Ureter (tissue), 1 donor: ENCODE results near the gene TNFRSF9. TPM values are rescaled to one million over a fixed set of nuclear protein-coding genes. Genes with fewer than 3 reads are reported as not detected.
"Not testable (repeated sequence)": the region's sequence is repeated elsewhere in the genome, so short reads cannot be mapped to it uniquely, and the experiment has no call there.

ENCODE experiments used
- DNase-seq: peaks from one replicate; pipeline ENCODE4 v3.0.0-alpha.2; 2020; ENCODE audit warnings: low spot score
- total RNA-seq: library from RNA; stranded (reverse); gene quantifications from one replicate; pipeline ENCODE4 v1.2.4, GENCODE V29; 2023
- donor health status: DM: yes; HTN: yes; CAD: no.

The TNFRSF9 gene
- total RNA-seq, 1 donor from 2014 or later = 0.18 TPM

DNA sequence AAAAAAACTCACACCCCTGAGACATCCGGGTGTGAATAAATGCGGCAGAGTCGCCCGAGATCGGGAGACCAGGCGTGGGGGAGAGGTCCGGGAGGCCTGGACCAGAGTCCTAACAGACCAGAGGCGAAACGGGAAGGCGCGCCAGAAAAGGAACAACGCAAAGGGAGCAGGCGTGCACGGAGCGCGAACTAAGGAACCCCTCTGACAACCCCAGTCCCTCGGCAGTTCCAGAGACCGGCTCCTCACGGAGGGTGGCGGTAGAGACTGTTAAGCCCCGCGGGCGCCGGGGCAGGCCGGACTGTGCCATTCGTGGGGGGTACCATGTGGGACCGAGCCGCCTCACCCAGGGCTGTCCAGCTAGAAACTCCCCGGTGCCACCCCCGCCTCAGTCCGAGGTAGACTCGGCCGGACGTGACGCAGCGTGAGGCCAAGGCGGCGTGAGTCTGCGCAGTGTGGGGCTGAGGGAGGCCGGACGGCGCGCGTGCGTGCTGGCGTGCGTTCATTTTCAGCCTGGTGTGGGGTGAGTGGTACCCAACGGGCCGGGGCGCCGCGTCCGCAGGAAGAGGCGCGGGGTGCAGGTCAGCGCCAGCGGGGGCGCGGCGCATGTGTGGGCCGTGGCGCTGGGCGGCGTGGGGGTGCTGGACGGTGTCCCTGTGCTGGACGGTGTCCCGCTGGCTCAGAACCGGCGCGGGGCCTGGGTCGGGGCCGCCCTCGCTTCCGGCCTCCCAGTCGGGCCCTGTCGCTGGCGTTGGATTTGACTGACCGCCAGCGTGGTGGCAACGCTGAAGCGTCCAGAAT, 20.8 kb upstream of the TNFRSF9 start, which contains the start of gene PARK7:
Gene PARK7, plus strand, starts transcription at position 496 of the 798 bp plus-strand sequence. CDS start 1,075 bp downstream, outside the sequence.
- DNase-seq = peak; percentile 99

DNA sequence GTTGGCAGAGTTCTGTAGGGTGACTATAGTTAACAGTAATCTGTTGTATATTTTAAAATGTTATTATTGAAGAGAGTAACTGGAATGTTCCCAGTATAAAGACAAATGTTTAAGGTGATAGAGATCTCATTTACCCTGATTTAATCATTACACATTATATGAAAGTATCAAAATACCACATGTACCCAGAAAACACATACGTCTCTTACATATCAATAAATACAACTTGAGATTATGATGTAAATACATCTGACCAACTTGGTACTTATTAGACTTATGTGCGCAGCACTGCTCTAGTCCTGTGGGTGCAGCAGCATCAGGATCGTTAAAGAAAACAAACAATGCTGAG, 20.2 kb upstream of the TNFRSF9 start:
- DNase-seq = no peak

DNA sequence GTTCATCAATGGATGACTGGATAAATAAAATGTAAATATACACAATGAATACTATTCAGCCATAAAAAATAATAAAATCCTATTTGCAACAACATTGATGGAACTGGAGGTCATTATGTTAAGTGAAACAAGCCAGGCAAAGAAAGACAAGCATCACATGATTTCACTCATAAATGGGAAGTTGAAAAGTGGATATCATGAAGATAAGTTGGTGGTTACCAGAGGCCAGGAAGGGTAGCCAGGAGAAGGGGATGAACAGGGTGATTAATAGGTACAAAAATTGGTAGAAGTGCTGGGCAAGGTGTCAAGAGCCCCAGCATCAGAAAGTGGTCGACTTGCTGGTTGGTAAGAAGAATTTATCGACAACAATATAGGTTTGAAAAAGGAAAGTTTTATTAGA, 19.5 kb upstream of the TNFRSF9 start:
- no peak for DNase-seq

DNA sequence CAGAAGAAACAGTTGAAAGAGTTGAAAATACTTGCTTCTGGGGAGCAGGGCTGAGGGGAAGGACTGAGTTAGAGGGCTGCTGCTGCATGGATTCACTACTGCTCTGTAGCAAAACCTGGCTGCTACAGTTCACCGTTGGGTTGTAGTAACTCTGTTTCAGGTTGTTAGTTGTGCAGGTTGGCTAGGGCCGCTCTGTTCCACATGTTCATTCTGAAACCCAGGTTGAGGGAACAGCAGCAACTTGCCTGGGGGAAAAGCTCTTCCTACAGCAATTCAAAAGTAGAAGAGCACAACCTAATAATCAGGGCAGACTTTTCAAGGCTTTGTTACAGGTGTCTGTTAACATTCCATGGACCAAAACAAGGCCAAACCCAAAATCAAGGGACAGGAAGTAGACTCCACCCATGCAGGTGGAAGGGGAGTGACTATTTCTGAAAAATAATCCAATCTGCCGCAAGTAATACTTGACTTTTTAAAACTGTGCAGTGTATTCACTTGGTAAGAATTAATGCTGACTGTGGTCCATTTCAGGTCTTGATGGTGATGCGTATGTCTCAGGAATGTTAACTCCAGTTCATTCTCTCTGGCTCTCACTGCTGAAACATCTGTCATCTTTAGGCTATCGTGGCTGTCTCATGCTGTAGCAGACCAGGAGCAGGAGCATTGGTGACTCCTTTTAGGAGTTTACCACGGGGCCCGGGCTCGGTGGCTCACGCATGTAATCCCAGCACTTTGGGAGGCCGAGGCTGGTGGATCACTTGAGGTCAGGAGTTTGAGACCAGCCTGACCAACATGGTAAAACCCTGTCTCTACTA, 15.8 kb upstream of the TNFRSF9 start:
- no peak for DNase-seq

DNA sequence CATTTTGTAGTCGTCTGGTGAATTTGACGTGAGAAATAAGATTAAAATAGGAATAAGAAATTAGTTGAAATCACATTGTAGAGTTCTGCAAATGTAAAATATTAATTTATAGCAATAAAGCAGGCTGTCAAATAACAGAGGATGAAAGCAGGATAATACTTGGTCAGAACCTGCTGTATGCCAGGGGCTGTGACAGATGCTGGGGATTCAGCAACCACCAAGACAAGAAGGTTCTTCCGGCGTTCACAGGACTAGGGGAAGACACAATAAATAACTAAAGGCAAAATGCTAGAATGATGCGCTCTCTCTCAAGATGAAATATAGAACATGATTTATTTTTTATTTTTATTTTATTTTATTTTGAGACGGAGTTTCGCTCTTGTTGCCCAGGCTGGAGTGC, 14.0 kb upstream of the TNFRSF9 start:
- no peak for DNase-seq

DNA sequence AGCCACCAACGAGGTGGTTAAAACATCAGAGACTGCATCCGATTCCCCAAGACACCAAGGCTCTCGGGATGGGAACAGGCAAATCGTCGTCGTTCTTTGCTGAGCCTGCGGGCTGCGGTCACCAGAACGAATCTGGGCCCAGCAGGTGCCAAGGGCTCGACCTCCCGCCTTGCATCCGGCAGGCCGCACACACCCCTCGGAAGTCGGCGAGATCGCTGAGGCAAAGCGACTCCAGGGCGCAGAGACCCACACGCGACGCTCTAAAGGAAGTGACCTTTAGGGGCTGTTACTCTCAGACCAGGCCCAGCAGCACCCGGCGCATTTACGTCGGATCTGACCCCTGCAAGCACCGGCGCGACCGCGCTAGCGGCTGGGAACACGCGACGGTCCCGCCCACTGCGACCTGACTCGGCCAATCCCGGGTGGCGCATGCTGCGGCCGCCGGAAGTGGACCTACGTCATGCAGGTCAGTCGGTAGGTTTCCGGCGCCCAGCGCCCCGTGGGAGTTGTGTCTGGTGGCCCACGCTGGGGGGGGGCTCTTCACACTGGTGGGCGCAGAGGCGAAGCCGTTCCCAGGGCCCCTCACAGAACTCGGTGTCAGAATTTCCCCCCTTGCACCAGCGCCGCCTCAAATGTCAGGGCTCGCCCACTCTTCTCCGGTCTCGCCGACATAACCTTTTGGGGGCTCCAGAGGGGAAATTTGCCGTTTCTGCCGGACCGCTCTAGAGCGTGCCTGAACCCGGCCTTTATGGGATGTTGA, 13.4 kb upstream of the TNFRSF9 start:
- DNase-seq = peak; percentile 95

DNA sequence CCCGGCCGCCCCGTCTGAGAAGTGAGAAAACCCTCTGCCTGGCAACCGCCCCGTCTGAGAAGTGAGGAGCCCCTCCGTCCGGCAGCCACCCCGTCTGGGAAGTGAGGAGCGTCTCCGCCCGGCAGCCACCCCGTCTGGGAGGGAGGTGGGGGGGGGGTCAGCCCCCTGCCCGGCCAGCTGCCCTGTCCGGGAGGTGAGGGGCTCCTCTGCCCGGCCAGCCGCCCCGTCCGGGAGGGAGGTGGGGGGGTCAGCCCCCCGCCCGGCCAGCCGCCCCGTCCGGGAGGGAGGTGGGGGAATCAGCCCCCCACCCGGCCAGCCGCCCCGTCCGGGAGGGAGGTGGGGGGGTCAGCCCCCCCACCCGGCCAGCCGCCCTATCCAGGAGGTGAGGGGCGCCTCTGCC, 12.2 kb upstream of the TNFRSF9 start:
- DNase-seq = not testable (repeated sequence)

DNA sequence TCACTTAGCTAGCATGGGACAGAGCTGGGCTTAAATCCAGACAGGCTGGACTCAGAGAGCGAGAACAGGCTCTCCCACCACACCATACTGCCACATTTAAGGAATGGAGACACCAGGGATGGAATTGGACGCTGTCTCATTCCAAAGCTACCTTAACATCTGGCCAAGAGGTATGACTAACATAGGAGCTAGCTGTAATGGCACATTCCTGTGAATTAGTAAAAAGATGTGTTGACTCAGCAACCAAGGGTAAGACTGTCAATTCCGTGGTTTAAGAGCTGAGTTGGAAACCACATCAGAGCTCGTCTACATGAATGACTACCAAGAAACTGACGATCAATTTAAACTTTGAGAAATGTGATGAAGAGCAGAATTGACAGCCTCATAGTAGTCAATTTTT, 8.3 kb upstream of the TNFRSF9 start:
- no peak for DNase-seq

DNA sequence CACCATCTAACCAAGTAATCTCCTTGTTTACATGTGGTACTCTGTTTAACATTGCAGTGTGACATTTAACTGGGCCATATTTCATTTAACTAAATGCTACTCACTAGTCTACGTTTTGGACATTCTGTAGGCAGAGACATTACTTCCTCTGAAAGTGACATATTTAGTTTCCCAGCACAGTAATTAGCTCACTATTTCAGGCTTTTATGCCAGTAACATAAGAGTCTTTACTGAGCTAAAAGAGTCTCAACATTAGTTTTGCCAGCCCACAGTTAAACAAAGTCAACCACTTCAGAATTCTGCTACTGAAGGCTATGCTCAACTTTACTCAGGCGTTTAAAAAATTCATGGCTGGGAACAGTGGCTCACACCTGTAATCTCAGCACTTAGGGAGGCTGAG, 2.6 kb upstream of the TNFRSF9 start:
- no peak for DNase-seq

DNA sequence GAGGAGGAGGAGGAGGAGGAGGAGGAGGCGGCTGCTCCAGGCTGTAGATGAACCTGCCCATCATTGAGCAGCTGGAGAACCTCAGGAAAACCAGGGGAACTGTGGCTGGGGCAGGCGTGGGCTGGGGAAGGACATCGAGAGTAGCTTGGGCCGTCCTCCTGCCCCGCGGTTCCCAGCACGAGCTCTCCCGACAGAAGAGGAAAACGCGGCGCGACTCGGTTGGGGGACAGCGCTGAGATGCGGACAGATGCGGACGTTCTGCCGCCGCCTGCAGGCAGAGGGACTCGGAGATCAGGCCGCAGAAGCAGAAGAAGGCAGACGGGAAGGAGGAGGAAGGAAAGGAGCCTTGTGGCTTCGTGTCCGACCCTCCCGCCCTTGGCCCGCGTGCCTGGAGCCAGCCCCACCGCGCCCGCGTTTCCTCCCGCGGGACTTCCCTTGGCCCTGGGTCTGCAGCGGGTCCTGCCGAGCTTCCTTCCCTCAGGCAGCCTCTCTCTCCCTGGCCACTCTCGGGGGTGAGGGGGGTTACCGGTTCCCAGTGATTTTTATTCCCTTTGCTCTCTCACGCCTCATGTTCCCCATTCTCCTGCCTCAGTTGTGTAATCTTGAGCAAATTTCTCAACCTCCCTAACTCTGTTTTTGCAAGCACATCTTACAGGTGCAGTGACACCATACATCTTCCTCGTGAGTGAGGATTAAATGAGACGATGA, 1.7 kb upstream of the TNFRSF9 start:
- DNase-seq = peak; percentile 58

DNA sequence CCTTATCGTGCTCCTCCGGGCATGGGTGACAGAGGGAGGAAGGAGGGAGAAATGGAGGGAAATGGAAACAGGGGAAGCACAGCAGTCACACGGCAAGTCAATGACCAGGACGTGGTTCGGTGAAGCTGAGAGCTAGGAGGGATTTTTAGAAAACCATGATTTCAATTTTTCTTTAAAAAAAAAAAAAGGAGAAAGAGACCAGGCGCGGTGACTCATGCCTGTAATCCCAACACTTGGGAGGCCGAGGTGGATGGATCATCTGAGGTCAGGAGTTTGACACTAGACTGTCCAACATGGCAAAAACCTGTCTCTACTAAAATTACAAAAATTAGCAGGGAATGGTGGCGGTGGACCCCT, 776 bp upstream of the TNFRSF9 start:
- no peak for DNase-seq

DNA sequence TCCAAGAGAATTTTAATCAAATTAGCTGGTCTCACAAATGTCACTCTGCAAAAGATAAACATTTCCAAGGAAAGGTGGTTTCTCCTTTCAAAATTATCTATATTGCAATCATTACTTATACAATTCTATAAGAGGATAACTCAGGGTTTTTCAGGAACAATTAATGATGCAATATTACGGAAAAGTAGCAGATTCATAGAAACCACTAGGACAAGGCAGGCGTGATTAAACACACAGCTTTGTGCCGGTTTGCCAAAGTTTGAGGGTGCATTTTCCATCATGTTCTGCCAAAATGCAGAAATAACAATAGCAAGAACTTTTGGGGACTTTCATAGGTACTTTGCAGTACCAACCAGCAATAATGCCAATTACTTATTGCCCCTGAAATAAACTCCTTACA, 605 bp downstream of the TNFRSF9 start:
- DNase-seq = no peak

DNA sequence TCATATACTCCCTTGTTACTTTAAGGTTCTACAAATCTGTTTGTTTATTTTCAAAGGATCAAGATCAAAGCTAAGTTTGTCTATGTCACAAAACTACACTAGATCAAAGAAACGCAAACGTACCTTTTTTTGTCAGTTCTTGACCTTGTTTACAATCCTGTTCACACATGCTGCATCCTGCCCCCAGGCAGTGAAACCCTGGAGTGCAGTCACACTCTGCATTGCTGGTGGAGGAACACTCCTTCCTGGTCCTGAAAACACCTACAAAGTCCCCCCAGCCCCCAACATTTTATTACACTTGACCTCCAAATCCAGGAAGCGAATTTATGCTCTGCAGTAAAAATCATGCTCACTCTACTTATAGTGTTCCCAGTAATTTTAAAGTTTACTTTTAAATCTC, 2.6 kb downstream of the TNFRSF9 start:
- DNase-seq = no peak

DNA sequence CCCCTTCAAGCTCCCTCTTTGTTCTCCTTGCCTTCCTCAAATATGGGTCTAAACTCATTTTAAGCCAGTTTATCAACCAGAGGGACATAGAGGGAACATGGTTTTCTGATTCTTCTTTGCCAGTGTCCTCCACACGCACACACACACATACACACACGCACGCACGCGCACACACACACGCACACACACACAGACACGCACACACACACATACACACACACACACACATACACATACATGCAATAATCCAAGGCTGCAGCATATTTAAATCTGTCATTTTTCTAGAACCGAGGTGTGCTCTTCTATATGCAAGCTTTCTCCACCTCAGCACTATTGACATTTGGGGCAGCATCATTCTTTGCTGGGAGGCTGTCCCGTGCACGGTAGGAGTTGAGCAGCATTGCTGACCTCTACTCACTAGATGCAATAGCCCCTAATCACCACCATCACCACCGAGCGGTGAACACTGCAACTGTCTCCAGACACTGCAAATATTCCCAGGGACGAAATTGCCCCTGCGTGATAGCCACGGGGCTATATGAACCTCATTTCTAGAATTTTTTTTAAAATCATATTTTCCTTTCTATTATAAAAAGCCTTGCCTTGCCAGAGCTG, 8.0 kb downstream of the TNFRSF9 start:
- no peak for DNase-seq

DNA sequence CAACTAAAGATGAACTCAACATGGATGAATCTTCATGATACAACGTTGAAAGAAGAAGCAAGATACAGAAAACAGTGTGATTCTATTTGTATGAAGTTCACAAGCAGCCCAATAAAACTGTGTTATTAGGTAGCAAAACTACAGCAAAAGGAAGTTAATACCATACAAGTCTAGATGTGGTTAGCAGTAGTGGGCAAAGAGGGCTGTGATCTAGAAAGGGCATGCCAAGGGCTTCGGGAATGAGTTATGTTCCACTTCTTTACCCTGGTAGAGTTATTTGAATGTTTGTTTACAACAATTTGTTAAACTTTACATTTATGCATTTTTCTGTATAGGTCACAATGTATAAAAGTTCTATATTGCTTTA, 9.2 kb downstream of the TNFRSF9 start:
- DNase-seq = no peak

DNA sequence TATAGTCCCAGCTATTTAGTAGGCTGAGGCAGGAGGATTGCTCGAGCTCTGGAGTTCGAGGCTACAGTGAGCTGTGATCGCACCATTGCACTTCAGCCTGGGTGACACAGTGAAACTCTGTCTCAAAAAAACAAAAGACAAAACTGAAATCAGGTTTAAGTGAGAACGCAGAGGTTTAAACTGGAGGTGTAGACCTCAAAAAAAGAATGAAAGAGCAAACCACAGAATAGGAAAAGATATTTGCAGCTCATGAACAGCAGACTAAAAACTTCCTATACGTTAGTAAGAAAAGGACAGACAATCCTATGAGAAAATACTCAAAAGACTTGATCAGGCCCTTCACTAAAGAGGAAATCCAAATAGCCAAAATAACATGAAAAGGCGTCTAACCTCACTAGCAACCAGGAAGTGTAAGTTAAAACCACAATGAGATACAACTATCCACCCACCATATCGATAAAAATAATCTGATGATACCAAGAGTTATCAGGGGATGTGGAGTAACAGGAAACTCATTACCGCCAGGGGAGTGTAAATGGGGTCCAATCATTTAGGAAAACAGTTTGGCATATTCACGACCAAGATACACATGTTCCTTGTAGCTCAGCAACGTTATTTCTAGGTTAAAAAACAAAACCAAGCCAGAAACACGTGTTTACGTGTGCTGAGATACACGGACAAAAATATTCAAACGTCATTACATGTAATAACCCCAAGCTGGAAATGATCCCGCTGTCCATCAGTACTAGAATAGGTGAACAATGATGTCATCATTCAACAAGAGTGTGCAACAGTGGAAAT, 9.8 kb downstream of the TNFRSF9 start:
- no peak for DNase-seq

DNA sequence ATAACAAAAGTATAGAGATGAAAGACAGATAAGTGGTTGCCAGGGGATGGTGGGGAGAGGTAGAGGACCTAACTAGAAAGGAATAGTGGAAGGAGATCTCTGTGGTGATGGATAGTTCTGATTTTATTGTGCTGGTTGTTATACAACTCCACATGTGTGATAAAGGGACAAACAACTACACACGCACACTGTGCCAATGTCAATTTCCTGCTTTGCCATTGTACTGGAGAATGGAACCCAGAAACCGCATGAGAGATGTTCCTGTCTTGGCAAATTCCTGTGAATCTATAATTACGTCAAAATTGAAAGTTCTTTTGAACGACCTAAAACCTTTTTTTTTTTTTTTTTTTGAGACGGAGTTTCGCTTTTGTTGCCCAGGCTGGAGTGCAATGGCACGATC, 11.0 kb downstream of the TNFRSF9 start:
- no peak for DNase-seq

DNA sequence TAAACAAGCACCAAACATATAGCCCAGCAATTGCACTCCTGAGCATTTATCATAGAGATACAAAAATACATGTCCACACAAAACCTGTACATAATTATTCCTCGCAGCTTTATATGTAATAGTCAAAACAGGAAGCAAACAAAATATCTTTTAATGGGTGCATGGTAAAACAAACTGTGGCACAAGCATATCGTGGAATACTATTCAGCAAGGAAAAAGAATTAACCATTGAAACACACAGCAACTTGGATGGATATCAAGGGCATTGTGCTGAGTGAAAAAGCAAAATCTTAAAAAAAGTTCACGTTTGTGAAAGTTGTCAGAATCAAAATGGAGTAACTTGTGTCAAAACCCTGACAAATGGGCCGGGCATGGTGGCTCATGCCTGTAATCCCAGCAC, 12.4 kb downstream of the TNFRSF9 start:
- no peak for DNase-seq

DNA sequence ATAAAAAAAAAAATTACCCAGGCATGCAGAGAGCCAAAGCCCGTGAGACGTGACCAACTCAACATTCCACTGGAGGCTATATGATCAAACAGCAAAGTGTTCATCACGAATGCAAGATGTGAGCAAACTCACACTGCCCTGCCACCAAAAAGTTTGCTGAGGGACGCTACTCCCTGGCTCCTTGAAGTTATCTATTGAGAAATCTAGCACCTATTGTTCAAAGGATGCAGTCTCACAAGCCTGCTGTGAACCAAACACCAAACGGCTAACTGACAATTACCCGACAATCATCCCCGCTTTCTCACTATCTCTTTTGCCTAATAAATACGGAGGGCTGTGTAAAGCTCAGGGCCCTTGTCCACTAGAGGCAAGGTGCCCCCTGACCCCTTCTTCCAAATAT, 13.6 kb downstream of the TNFRSF9 start:
- DNase-seq = not testable (repeated sequence)

DNA sequence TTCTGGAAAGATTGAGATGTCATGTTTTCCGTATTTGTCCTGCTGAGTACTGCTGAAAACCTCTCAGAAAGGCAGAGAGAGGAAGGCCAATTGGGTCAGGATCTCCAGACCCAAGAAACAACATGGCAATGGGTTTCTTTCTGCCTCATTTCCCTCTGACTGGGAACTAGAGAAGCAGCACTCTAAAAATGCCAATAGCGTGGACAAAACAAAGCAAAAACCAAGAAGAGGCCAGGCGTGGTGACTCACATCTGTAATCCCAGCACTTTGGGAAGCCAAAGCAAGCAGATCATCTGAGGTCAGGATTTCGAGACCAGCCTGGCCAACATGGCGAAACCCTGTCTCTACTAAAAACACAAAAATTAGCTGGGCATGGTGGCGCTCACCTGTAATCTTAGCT, 18.3 kb downstream of the TNFRSF9 start:
- DNase-seq = no peak

DNA sequence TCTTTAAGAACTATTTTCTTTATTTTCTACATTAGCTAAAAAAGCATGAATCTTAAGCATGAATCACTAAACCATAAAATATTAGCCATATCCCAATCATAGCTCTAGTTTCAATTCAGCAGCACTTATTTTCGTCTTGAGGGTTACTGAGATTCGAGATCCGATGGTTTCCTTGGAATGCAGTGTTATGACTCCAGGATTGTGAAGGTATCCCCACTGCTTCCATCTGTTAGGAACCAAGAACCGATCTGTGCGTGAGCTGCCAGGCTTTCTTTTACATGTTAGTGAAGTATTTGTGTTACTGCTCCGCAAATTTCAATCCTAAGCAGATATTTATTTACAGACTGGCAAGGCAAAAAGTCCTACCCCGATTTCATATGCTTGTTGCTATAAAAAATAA, 18.8 kb downstream of the TNFRSF9 start:
- no peak for DNase-seq
